IMR-90 (cell line): Measurements from ENCODE around the gene LPIN1. TPM values are rescaled to one million over a fixed set of nuclear protein-coding genes. Genes with fewer than 3 reads are reported as not detected.

Experiments used
- ATAC-seq: fragments of 200-7000 bp; cut with Tn5 transposase; 2 replicates; pipeline ENCODE4 v1.9.1; 2020; ENCODE audit warnings: low read depth, mild to moderate bottlenecking, moderate library complexity
- BruUV-seq: library from RNA; stranded (reverse); fragments of 400-500 nt; replicated peaks from 2 replicates; lab custom pipeline; 2021; lab: Mats Ljungman, UMichigan
- CTCF ChIA-PET: fragments of 300-600 bp; formaldehyde crosslinking; extraction: SDS; loops from one replicate; lab custom pipeline; 2021; ENCODE audit warnings: antibody characterized with exemption; lab: Yijun Ruan, JAX
- POLR2A ChIA-PET: fragments of 300-600 bp; sonication (Branson Sonifier 250); formaldehyde crosslinking; loops from one replicate; lab custom pipeline; 2022; ENCODE audit warnings: antibody characterized with exemption; ENCODE audit not compliant: unreplicated experiment; lab: Charles Lee
- DNase-seq: peaks from one replicate; pipeline ENCODE4 v3.0.0; 2013
- H2AFZ ChIP-seq: replicated peaks from 2 replicates; pipeline ENCODE3; 2013; ENCODE audit warnings: low read length, mild to moderate bottlenecking; ENCODE audit not compliant: poor library complexity
- H2AK5ac ChIP-seq: 2 replicates; pipeline ENCODE4 v1.6.1; 2013; ENCODE audit warnings: low read depth, low read length, inconsistent platforms
- H2AK9ac ChIP-seq: replicated peaks from 2 replicates; pipeline ENCODE3; 2013; ENCODE audit warnings: mild to moderate bottlenecking, low read depth, low read length, moderate library complexity; ENCODE audit not compliant: poor library complexity
- H2BK120ac ChIP-seq: 2 replicates; pipeline ENCODE4 v1.6.1; 2013; ENCODE audit warnings: low read depth, low read length, inconsistent platforms
- H2BK15ac ChIP-seq: 3 replicates; pipeline ENCODE4 v1.6.1; 2013; ENCODE audit warnings: low read depth, low read length, inconsistent platforms
- H2BK20ac ChIP-seq: 2 replicates; pipeline ENCODE4 v1.6.1; 2013; ENCODE audit warnings: low read depth, mild to moderate bottlenecking, inconsistent platforms, low read length, moderate library complexity
- H2BK5ac ChIP-seq: 2 replicates; pipeline ENCODE4 v1.6.1; 2013; ENCODE audit warnings: mild to moderate bottlenecking, low read depth, low read length, inconsistent platforms; ENCODE audit not compliant: poor library complexity, severe bottlenecking
- H3K14ac ChIP-seq: replicated peaks from 2 replicates; pipeline ENCODE4 v1.6.1; 2013; ENCODE audit warnings: low read depth, low read length, inconsistent platforms
- H3K18ac ChIP-seq: 2 replicates; pipeline ENCODE4 v1.6.1; 2013; ENCODE audit warnings: low read depth, low read length, control low read depth
- H3K23ac ChIP-seq: 2 replicates; pipeline ENCODE4 v1.6.1; 2013; ENCODE audit warnings: low read depth, low read length, inconsistent platforms
- H3K27ac ChIP-seq: 2 replicates; pipeline ENCODE4 v1.5.1; 2013; ENCODE audit warnings: mild to moderate bottlenecking, control low read depth, low read length; ENCODE audit not compliant: insufficient read depth
- H3K27me3 ChIP-seq: 2 replicates; pipeline ENCODE4 v1.6.1; 2013; ENCODE audit warnings: low read length; ENCODE audit not compliant: control insufficient read depth, insufficient read depth
- H3K36me3 ChIP-seq: 2 replicates; pipeline ENCODE4 v1.6.1; 2013; ENCODE audit warnings: low read length, mixed read lengths; ENCODE audit not compliant: control insufficient read depth, insufficient read depth
- H3K4ac ChIP-seq: 2 replicates; pipeline ENCODE4 v1.6.1; 2013; ENCODE audit warnings: low read depth, low read length, inconsistent platforms
- H3K4me1 ChIP-seq: 2 replicates; pipeline ENCODE4 v1.6.1; 2013; ENCODE audit warnings: low read length, mixed read lengths; ENCODE audit not compliant: control insufficient read depth, insufficient read depth
- H3K4me2 ChIP-seq: 2 replicates; pipeline ENCODE4 v1.6.1; 2013; ENCODE audit warnings: low read depth, mild to moderate bottlenecking, control low read depth, low read length, moderate library complexity
- H3K4me3 ChIP-seq: 2 replicates; pipeline ENCODE4 v1.5.1; 2013; ENCODE audit warnings: low read depth, mild to moderate bottlenecking, control low read depth, low read length, moderate library complexity; ENCODE audit not compliant: insufficient read depth
- H3K56ac ChIP-seq: 2 replicates; pipeline ENCODE4 v1.6.1; 2013; ENCODE audit warnings: low read length, inconsistent platforms; ENCODE audit not compliant: insufficient read depth; ENCODE audit errors: extremely low read depth
- H3K79me1 ChIP-seq, 2 experiments: 2 replicates each; pipeline ENCODE4 v1.6.1; 2013; ENCODE audit warnings: low read length in 2 of 2, inconsistent platforms in 1 of 2, low read depth in 1 of 2
- H3K9ac ChIP-seq: 2 replicates; pipeline ENCODE4 v1.6.1; 2013; ENCODE audit warnings: low read depth, low read length, control low read depth
- H3K9me1 ChIP-seq: 2 replicates; pipeline ENCODE4 v1.6.1; 2013; ENCODE audit warnings: low read length, inconsistent platforms; ENCODE audit not compliant: insufficient read depth
- H3K9me3 ChIP-seq: 2 replicates; pipeline ENCODE4 v1.6.1; 2013; ENCODE audit warnings: low read length; ENCODE audit not compliant: control insufficient read depth, insufficient read depth
- H4K20me1 ChIP-seq: 2 replicates; pipeline ENCODE4 v1.6.1; 2013; ENCODE audit warnings: low read length, inconsistent platforms; ENCODE audit not compliant: insufficient read depth
- H4K5ac ChIP-seq: 2 replicates; pipeline ENCODE4 v1.6.1; 2013; ENCODE audit warnings: mild to moderate bottlenecking, low read depth, low read length, control low read depth
- H4K8ac ChIP-seq, 2 experiments: 2 replicates each; pipeline ENCODE4 v1.6.1; 2013; ENCODE audit warnings: low read depth in 2 of 2, low read length in 2 of 2, control low read depth in 1 of 2, inconsistent platforms in 1 of 2
- H4K91ac ChIP-seq: 2 replicates; pipeline ENCODE4 v1.6.1; 2013; ENCODE audit warnings: low read depth, low read length, inconsistent platforms; ENCODE audit not compliant: insufficient read depth
- BHLHE40 ChIP-seq: fragments of 150-350 bp; IDR thresholded peaks from 2 replicates; pipeline ENCODE4 v1.6.1; 2016; ENCODE audit warnings: mild to moderate bottlenecking, low read depth, low read length
- CEBPB ChIP-seq: IDR thresholded peaks from 2 replicates; pipeline ENCODE4 v1.6.1; 2012; ENCODE audit warnings: low read depth, low read length, improper control_type of control experiment
- CHD1 ChIP-seq: IDR thresholded peaks from 2 replicates; pipeline ENCODE4 v1.6.1; 2012; ENCODE audit warnings: low read depth, low read length, improper control_type of control experiment
- MAFK ChIP-seq: IDR thresholded peaks from 2 replicates; pipeline ENCODE4 v1.6.1; 2012; ENCODE audit warnings: low read depth, low read length, improper control_type of control experiment
- MXI1 ChIP-seq: IDR thresholded peaks from 2 replicates; pipeline ENCODE4 v1.6.1; 2012; ENCODE audit warnings: low read depth, mild to moderate bottlenecking, low read length, moderate library complexity, borderline replicate concordance
- WGBS, 2 experiments: methylation state at CpG; one replicate each; pipeline versions ENCODE4 v1.1.5 to v1.1.7; 2013; ENCODE audit warnings: missing lambda C conversion rate in 2 of 2; ENCODE audit not compliant: insufficient read length in 1 of 2; ENCODE audit errors: extremely low coverage in 2 of 2; 5-methylcytosine and 5-hydroxymethylcytosine counted together
- dilution Hi-C: fragments of 300-500 bp; cut with HindIII; formaldehyde crosslinking; loops from one replicate; pipeline ENCODE4 v1.14.3; 2018; ENCODE audit warnings: low sequenced_read_pairs; ENCODE audit not compliant: unreplicated experiment
- in situ Hi-C: fragments of 300-500 bp; cut with MboI; formaldehyde crosslinking; loops from 3 replicates; pipeline ENCODE4 v1.14.3; 2019; ENCODE audit warnings: low sequenced_read_pairs, inconsistent platforms, mixed read lengths
- intact Hi-C: fragments of 100-400 bp; cut with micrococcal nuclease; formaldehyde crosslinking; loops from 2 replicates; pipeline ENCODE4 v1.10.0; 2022
- polyA plus RNA-seq, 3 experiments: library from polyadenylated mRNA; depleted of rRNA; stranded (reverse); fragments of >200 nt; gene quantifications; 2 replicates each; pipeline ENCODE4 v1.2.3, GENCODE V29; 2012; ENCODE audit warnings: low replicate concordance in 1 of 3
- total RNA-seq: library from RNA; depleted of rRNA; stranded (reverse); fragments of >200 nt; gene quantifications from 2 replicates; pipeline ENCODE4 v1.2.3, GENCODE V29; 2012
- TF ChIP-seq, protein P1 (sequence below): fragments of 150-350 bp; IDR thresholded peaks from 2 replicates; pipeline ENCODE4 v1.6.1; 2017; ENCODE audit warnings: mild to moderate bottlenecking, antibody characterized with exemption, low read length, low read depth

Gene LPIN1
- total and polyA plus RNA-seq, 2 of the 4 experiments (the other 2 are of a cell fraction): 21.3 to 25.1 TPM

DNA sequence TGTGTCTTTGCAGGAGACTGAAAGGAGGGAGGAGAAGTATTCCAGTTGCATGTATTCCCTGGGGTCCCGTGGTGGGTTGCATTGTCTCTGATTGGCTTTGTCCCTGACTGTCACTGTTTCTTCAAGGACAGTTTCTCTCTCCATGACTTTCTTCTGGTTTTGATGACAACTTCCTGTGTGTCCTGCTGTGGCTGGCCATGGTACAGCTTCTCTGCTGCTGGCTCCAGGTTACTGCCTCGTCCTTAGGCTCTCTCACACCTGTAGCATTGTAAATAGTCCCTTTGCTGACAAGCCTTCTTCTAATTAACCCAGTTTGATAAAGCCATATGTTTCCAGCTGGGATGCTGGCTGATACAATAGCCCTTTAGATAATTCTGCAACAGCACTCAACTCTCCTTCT lies 129.0 kb downstream of the LPIN1 start:
- Histone ChIP-seq H3K18ac (no peak overlapping the region; the same call in 1 of the 2 replicates), H3K4me1 (peaks cover 4% of the 10 kb centered on the region), H3K36me3 (no peaks in the 10 kb centered on the region), H4K20me1 (no peaks in the 10 kb centered on the region), H3K14ac (no peak overlapping the region), H3K79me1 (no peaks in the 10 kb centered on the region), H2BK120ac (no peak overlapping the region), H3K4ac (no peak overlapping the region), H3K27me3 (peaks cover 17% of the 10 kb centered on the region), H4K5ac (no peak overlapping the region), H2AK9ac (no peak overlapping the region), H3K9ac (no peak overlapping the region), H3K4me3 (no peak overlapping the region), H2AK5ac (no peak overlapping the region), H3K9me1 (no peaks in the 10 kb centered on the region), H3K4me2 (no peak overlapping the region), H2BK20ac (no peak overlapping the region), H2BK15ac (no peak overlapping the region), H3K56ac (no peak overlapping the region), H3K9me3 (no peaks in the 10 kb centered on the region), H4K8ac (no peak overlapping the region), H3K23ac (no peak overlapping the region), H3K27ac (no peak overlapping the region), H2AFZ (no peak overlapping the region), H2BK5ac (no peak overlapping the region), H4K91ac (no peak overlapping the region)
- ChIA-PET POLR2A (no interaction called here), CTCF (no interaction called here)
- no TSS peak for BruUV-seq
- no peak for TF ChIP-seq CHD1
- TF ChIP-seq BHLHE40: no peak
- TF ChIP-seq MAFK: no peak
- TF ChIP-seq MXI1: no peak
- TF ChIP-seq, protein P1, sequence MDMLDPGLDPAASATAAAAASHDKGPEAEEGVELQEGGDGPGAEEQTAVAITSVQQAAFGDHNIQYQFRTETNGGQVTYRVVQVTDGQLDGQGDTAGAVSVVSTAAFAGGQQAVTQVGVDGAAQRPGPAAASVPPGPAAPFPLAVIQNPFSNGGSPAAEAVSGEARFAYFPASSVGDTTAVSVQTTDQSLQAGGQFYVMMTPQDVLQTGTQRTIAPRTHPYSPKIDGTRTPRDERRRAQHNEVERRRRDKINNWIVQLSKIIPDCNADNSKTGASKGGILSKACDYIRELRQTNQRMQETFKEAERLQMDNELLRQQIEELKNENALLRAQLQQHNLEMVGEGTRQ: no peak
- no peak for TF ChIP-seq CEBPB
- dilution Hi-C loops: no loop called here
- intact Hi-C loops: no loop called here
- in situ Hi-C loops: no loop called here
- ATAC-seq (no peak), DNase-seq (no peak)
- WGBS, 2 experiments: 67% methylated on average over 1 of the region's 2 CpGs; no CpG with 5 or more reads in 1 of the 2 experiments
